Uterus (tissue), 4 donors: ENCODE data around the gene MAN2B2. TPM values are rescaled to one million over a fixed set of nuclear protein-coding genes. Genes with fewer than 3 reads are reported as not detected.
A peak's percentile ranks its signal among the peaks of the same experiment; 100 is the strongest.

Source experiments
- DNase-seq, 2 donors: peaks; one replicate each; pipeline ENCODE4 v3.0.0-alpha.2; 2019 to 2020
- H3K27ac ChIP-seq, 2 donors: fragments of 200-600 bp; sonication (generic); 1 replicate in 1 of 2; 2 replicates in 1 of 2; pipeline ENCODE4 v1.5.1; 2016 to 2018
- H3K27me3 ChIP-seq, 2 donors: fragments of 200-600 bp; sonication (generic); one replicate each; pipeline ENCODE4 v1.5.1; 2018 to 2019; ENCODE audit warnings: control low read depth in 1 of 2
- H3K36me3 ChIP-seq, 2 donors: fragments of 200-600 bp; sonication (generic); one replicate each; pipeline ENCODE4 v1.5.1; 2019; ENCODE audit warnings: control low read depth in 1 of 2
- H3K4me1 ChIP-seq, 2 donors: fragments of 200-600 bp; sonication (generic); one replicate each; pipeline ENCODE4 v1.5.1; 2018 to 2019; ENCODE audit warnings: control low read depth in 1 of 2
- H3K4me3 ChIP-seq, 2 donors: fragments of 200-600 bp; sonication (generic); 1 replicate in 1 of 2; 2 replicates in 1 of 2; pipeline ENCODE4 v1.5.1; 2018 to 2019; ENCODE audit warnings: mild to moderate bottlenecking in 1 of 2
- H3K9me3 ChIP-seq, 2 donors: fragments of 200-600 bp; sonication (generic); one replicate each; pipeline ENCODE4 v1.5.1; 2019; ENCODE audit warnings: control low read depth in 1 of 2
- CTCF ChIP-seq, 4 experiments: fragments of 200-600 bp in 2 of 4; fragments of 450-650 bp in 2 of 4; sonication (generic) in 2 of 4; IDR thresholded peaks; one replicate each; pipeline ENCODE4 v1.5.1; 2016 to 2019; ENCODE audit warnings: antibody characterized with exemption in 4 of 4, mild to moderate bottlenecking in 2 of 4, moderate library complexity in 1 of 4
- POLR2A ChIP-seq, 2 donors: fragments of 450-650 bp; IDR thresholded peaks; one replicate each; pipeline ENCODE4 v1.6.1; 2016; ENCODE audit warnings: antibody characterized with exemption in 2 of 2, mild to moderate bottlenecking in 1 of 2, moderate library complexity in 1 of 2
- intact Hi-C: fragments of 100-400 bp; cut with DNase I; formaldehyde crosslinking; loops from one replicate; pipeline ENCODE4 v1.15.1; 2023; ENCODE audit warnings: low total_unique reads
- total RNA-seq, 4 donors: library from RNA; depleted of rRNA in 3 of 4; stranded (reverse); fragments of >200 nt in 3 of 4; gene quantifications; one replicate each; pipeline versions ENCODE4 v1.1.0 to v1.2.4, GENCODE V29; 2014 to 2023
- donor health status: DM: yes; HTN: yes; CAD: no.

The MAN2B2 gene
- total RNA-seq, 4 donors from 2014 or later, result 14.8 to 30.8 (median 19.2) TPM

- Histone ChIP-seq H3K27ac (no peak overlapping the region), H3K4me1 (no peaks in the 10 kb centered on the region), H3K36me3 (no peaks in the 10 kb centered on the region), H3K9me3 (no peaks in the 10 kb centered on the region), H3K4me3 (no peak overlapping the region), H3K27me3 (peaks cover 0 to 8% of the 10 kb centered on the region in 2 donors)
- TF ChIP-seq CTCF (IDR thresholded peaks at IDR 0.05) (no peak), POLR2A (IDR thresholded peaks at IDR 0.05) (no peak)
- intact Hi-C loops, result no loop called here
- DNase-seq, result no peak
These were observed 6.2 kb upstream of the MAN2B2 start for GRCh38 chr4:6568689-6569332.

GRCh38 chr4:6571608-6572007 is 3.4 kb upstream of the MAN2B2 start:
- H3K4me1 ChIP-seq, result no peaks in the 10 kb centered on the region
- H3K27me3 ChIP-seq, result no peaks in the 10 kb centered on the region
- no peaks in the 10 kb centered on the region for H3K36me3 ChIP-seq
- TF ChIP-seq CTCF (IDR thresholded peaks at IDR 0.05) (no peak), POLR2A (IDR thresholded peaks at IDR 0.05) (no peak)
- DNase-seq, result no peak
- H3K27ac ChIP-seq, result no peak overlapping the region
- intact Hi-C loops, result no loop called here
- no peak overlapping the region for H3K4me3 ChIP-seq
- H3K9me3 ChIP-seq, result no peaks in the 10 kb centered on the region

GRCh38 chr4:6573551-6573950 is 1.4 kb upstream of the MAN2B2 start:
- DNase-seq, result no peak
- TF ChIP-seq CTCF (IDR thresholded peaks at IDR 0.05), result no peak
- no peak for TF ChIP-seq POLR2A (IDR thresholded peaks at IDR 0.05)
- no peak overlapping the region for H3K4me3 ChIP-seq

GRCh38 chr4:6573986-6574746 is 823 bp upstream of the MAN2B2 start:
- H3K4me3 ChIP-seq, result peak overlapping the region; percentile 85 to 86
- TF ChIP-seq CTCF (IDR thresholded peaks at IDR 0.05) (no peak), POLR2A (IDR thresholded peaks at IDR 0.05) (no peak)
- no peaks in the 10 kb centered on the region for H3K36me3 ChIP-seq
- H3K27ac ChIP-seq, result peak overlapping the region; percentile 24 to 86
- DNase-seq, result no peak
- H3K27me3 ChIP-seq, result no peaks in the 10 kb centered on the region
- no peaks in the 10 kb centered on the region for H3K9me3 ChIP-seq
- H3K4me1 ChIP-seq, result no peaks in the 10 kb centered on the region
- intact Hi-C loops, result no loop called here

More at GRCh38 chr4:6573551-6573950, 1.4 kb upstream of the MAN2B2 start:
- Histone ChIP-seq H3K27me3 (no peaks in the 10 kb centered on the region), H3K36me3 (no peaks in the 10 kb centered on the region), H3K4me1 (no peaks in the 10 kb centered on the region), H3K27ac (no peak overlapping the region), H3K9me3 (no peaks in the 10 kb centered on the region)
- intact Hi-C loops, result no loop called here
